ENCODE measurements around the gene LHFPL2. TPM values are rescaled to one million over a fixed set of nuclear protein-coding genes. Genes with fewer than 3 reads are reported as not detected.

The LHFPL2 gene
- polyA plus RNA-seq, 1 of the 3 experiments (the other 2 are of a cell fraction): 10.4 TPM

DNA sequence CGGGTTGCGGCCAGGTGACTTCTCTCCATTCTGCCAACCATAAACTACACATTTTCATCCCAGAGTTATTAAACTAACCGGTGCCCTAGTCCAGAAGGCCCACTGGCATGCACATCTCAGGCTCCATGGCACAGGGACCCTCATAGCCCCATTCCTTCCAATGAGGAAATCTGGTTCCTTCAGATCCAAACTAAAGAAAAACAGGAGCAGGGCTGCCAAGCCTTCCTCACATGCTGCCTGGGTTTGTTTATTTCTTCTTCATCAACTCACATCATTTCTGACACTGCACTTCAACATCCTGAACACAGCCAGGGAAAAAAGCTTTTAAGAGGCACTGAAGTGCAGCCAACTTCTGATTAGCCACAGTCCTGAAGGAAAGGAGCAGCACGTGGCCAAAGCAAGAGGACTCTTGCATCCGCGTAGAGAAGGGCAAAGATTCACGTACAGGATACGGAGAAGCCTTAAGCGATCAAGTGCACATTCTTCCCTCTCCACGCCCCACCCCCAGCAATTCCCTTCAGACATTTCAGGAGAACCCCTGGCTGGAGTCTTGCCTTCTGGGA lies 22.5 kb downstream of the LHFPL2 start:
- Histone ChIP-seq H3K36me3 (replicated peaks in 1 of 2; ENCODE audit: control insufficient read depth in 1 of 2, insufficient read depth in 2 of 2, low read length in 1 of 2) (peaks cover 56 to 88% of the 10 kb centered on the region in 2 experiments), H3K9me2 (no peaks in the 10 kb centered on the region), H3K27me3 (ENCODE audit: insufficient read depth) (no peaks in the 10 kb centered on the region), H4K20me1 (ENCODE audit: insufficient read depth) (no peaks in the 10 kb centered on the region), H3K9me3 (no peaks in the 10 kb centered on the region), H3K9ac (no peak overlapping the region), H3K4me3 (ENCODE audit: low read depth in 2 of 2, low read length in 1 of 2) (no peak overlapping the region), H3K27ac (ENCODE audit: low read depth in 2 of 2, low read length in 1 of 2) (no peak overlapping the region), H3K79me2 (ENCODE audit: insufficient read depth) (peaks cover 100% of the 10 kb centered on the region), H2AFZ (ENCODE audit: low read depth) (no peak overlapping the region), H3K4me2 (no peak overlapping the region), H3F3A (replicated peaks; ENCODE audit: insufficient read depth) (peaks cover 4% of the 10 kb centered on the region), H3K4me1 (ENCODE audit: control insufficient read depth in 1 of 2, insufficient read depth in 2 of 2, low read depth in 1 of 2, low read length in 1 of 2) (peaks cover 23 to 42% of the 10 kb centered on the region in 2 experiments)
- 96% methylated on average over 10 of the region's 10 CpGs for WGBS (ENCODE audit: low lambda C conversion rate)
- ChIA-PET POLR2A (no interaction called here), CTCF (interaction anchor here (0.6 to 4.5 kb wide), 5 partner anchors 10 to 158 kb away, joined by 3 to 32 read pairs (median 6); no protein-coding TSS in a partner anchor)
- DNase-seq: no peak
- TF ChIP-seq JUND (IDR thresholded peaks at IDR 0.05) (no peak), ZBTB33 (IDR thresholded peaks at IDR 0.05; ENCODE audit: borderline replicate concordance, low read depth) (no peak), POLR2AphosphoS5 (IDR thresholded peaks at IDR 0.05; ENCODE audit: low read depth, low read length) (no peak), RXRA (IDR thresholded peaks at IDR 0.05; ENCODE audit: borderline replicate concordance, low read depth) (no peak), FOXJ3 (CRISPR knock-in tag; IDR thresholded peaks at IDR 0.05) (no peak), GABPA (IDR thresholded peaks at IDR 0.05; ENCODE audit: low read depth) (no peak), TAF1 (IDR thresholded peaks at IDR 0.05; ENCODE audit: borderline replicate concordance, low read depth, low read length) (no peak), RCOR1 (IDR thresholded peaks at IDR 0.05; ENCODE audit: low read length) (no peak), MXI1 (IDR thresholded peaks at IDR 0.05; ENCODE audit: low read depth, low read length) (no peak), YY1 (IDR thresholded peaks at IDR 0.05; ENCODE audit: low read depth) (no peak)
- TF ChIP-seq, protein P1, sequence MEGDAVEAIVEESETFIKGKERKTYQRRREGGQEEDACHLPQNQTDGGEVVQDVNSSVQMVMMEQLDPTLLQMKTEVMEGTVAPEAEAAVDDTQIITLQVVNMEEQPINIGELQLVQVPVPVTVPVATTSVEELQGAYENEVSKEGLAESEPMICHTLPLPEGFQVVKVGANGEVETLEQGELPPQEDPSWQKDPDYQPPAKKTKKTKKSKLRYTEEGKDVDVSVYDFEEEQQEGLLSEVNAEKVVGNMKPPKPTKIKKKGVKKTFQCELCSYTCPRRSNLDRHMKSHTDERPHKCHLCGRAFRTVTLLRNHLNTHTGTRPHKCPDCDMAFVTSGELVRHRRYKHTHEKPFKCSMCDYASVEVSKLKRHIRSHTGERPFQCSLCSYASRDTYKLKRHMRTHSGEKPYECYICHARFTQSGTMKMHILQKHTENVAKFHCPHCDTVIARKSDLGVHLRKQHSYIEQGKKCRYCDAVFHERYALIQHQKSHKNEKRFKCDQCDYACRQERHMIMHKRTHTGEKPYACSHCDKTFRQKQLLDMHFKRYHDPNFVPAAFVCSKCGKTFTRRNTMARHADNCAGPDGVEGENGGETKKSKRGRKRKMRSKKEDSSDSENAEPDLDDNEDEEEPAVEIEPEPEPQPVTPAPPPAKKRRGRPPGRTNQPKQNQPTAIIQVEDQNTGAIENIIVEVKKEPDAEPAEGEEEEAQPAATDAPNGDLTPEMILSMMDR (IDR thresholded peaks at IDR 0.05): no peak
- TF ChIP-seq, protein P2, sequence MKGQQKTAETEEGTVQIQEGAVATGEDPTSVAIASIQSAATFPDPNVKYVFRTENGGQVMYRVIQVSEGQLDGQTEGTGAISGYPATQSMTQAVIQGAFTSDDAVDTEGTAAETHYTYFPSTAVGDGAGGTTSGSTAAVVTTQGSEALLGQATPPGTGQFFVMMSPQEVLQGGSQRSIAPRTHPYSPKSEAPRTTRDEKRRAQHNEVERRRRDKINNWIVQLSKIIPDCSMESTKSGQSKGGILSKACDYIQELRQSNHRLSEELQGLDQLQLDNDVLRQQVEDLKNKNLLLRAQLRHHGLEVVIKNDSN (IDR thresholded peaks at IDR 0.05; ENCODE audit: borderline replicate concordance, low read depth): no peak
- TF ChIP-seq, protein P3, sequence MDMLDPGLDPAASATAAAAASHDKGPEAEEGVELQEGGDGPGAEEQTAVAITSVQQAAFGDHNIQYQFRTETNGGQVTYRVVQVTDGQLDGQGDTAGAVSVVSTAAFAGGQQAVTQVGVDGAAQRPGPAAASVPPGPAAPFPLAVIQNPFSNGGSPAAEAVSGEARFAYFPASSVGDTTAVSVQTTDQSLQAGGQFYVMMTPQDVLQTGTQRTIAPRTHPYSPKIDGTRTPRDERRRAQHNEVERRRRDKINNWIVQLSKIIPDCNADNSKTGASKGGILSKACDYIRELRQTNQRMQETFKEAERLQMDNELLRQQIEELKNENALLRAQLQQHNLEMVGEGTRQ (IDR thresholded peaks at IDR 0.05; ENCODE audit: borderline replicate concordance, low read depth, low read length): no peak
